ENCODE data around the gene B4GALNT4. TPM values are rescaled to one million over a fixed set of nuclear protein-coding genes. Genes with fewer than 3 reads are reported as not detected.

The B4GALNT4 gene
- total and polyA plus RNA-seq, 2 donors from 2014 or later: 0.82 to 1.4 TPM

- FAIRE-seq: no peak
- DNase-seq: peak in 1 of 5 donors; percentile 80
- TF ChIP-seq, protein P1, sequence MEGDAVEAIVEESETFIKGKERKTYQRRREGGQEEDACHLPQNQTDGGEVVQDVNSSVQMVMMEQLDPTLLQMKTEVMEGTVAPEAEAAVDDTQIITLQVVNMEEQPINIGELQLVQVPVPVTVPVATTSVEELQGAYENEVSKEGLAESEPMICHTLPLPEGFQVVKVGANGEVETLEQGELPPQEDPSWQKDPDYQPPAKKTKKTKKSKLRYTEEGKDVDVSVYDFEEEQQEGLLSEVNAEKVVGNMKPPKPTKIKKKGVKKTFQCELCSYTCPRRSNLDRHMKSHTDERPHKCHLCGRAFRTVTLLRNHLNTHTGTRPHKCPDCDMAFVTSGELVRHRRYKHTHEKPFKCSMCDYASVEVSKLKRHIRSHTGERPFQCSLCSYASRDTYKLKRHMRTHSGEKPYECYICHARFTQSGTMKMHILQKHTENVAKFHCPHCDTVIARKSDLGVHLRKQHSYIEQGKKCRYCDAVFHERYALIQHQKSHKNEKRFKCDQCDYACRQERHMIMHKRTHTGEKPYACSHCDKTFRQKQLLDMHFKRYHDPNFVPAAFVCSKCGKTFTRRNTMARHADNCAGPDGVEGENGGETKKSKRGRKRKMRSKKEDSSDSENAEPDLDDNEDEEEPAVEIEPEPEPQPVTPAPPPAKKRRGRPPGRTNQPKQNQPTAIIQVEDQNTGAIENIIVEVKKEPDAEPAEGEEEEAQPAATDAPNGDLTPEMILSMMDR (IDR thresholded peaks at IDR 0.05; ENCODE audit: borderline replicate concordance, extremely low read depth, insufficient read depth): no peak
- no peak overlapping the region for H3K27ac ChIP-seq (ENCODE audit: low read depth in 2 of 2, low read length in 2 of 2)
- peaks cover 0 to 17% (median 3%) of the 10 kb centered on the region in 3 donors for H3K4me1 ChIP-seq (ENCODE audit: control insufficient read depth in 2 of 3, insufficient read depth in 2 of 3, low read depth in 1 of 3, low read length in 3 of 3)
- H3K9ac ChIP-seq (ENCODE audit: low read length in 3 of 3): no peak overlapping the region
- no peak overlapping the region for H3K4me3 ChIP-seq (ENCODE audit: low read length in 3 of 3)
- intact Hi-C loops (cut with DNase I): no loop called here
- no peaks in the 10 kb centered on the region for H3K9me3 ChIP-seq (ENCODE audit: control insufficient read depth in 2 of 3, insufficient read depth in 1 of 3, low read length in 3 of 3)
- no peaks in the 10 kb centered on the region for H3K36me3 ChIP-seq (ENCODE audit: control insufficient read depth in 2 of 3, insufficient read depth in 3 of 3, low read length in 3 of 3)
- no peaks in the 10 kb centered on the region for H3K27me3 ChIP-seq (ENCODE audit: control insufficient read depth, insufficient read depth, low read length)
Measured at GRCh38 chr11:403761-404431, 34.6 kb downstream of the B4GALNT4 start.

GRCh38 chr11:404551-405264 is 35.4 kb downstream of the B4GALNT4 start:
- Histone ChIP-seq H3K27ac (ENCODE audit: low read depth in 2 of 2, low read length in 2 of 2) (no peak overlapping the region), H3K4me1 (ENCODE audit: control insufficient read depth in 2 of 3, insufficient read depth in 2 of 3, low read depth in 1 of 3, low read length in 3 of 3) (peaks cover 0 to 23% (median 7%) of the 10 kb centered on the region in 3 donors), H3K9me3 (ENCODE audit: control insufficient read depth in 2 of 3, insufficient read depth in 1 of 3, low read length in 3 of 3) (no peaks in the 10 kb centered on the region), H3K27me3 (ENCODE audit: control insufficient read depth, insufficient read depth, low read length) (no peaks in the 10 kb centered on the region), H3K4me3 (ENCODE audit: low read length in 3 of 3) (no peak overlapping the region), H3K9ac (ENCODE audit: low read length in 3 of 3) (no peak overlapping the region), H3K36me3 (ENCODE audit: control insufficient read depth in 2 of 3, insufficient read depth in 3 of 3, low read length in 3 of 3) (no peaks in the 10 kb centered on the region)
- FAIRE-seq (no peak), DNase-seq (peak in 2 of 5 donors; percentile 45 to 75)
- TF ChIP-seq, protein P1 (IDR thresholded peaks at IDR 0.05; ENCODE audit: borderline replicate concordance, extremely low read depth, insufficient read depth): no peak
- intact Hi-C loops (cut with DNase I): no loop called here

GRCh38 chr11:405323-405953 is 36.1 kb downstream of the B4GALNT4 start:
- Histone ChIP-seq H3K4me3 (ENCODE audit: low read length in 3 of 3) (peak overlapping the region in 1 of 3 donors; percentile 61), H3K4me1 (ENCODE audit: control insufficient read depth in 2 of 3, insufficient read depth in 2 of 3, low read depth in 1 of 3, low read length in 3 of 3) (peaks cover 0 to 26% (median 10%) of the 10 kb centered on the region in 3 donors), H3K27me3 (ENCODE audit: control insufficient read depth, insufficient read depth, low read length) (no peaks in the 10 kb centered on the region), H3K9me3 (ENCODE audit: control insufficient read depth in 2 of 3, insufficient read depth in 1 of 3, low read length in 3 of 3) (no peaks in the 10 kb centered on the region), H3K9ac (ENCODE audit: low read length in 3 of 3) (no peak overlapping the region), H3K27ac (ENCODE audit: low read depth in 2 of 2, low read length in 2 of 2) (no peak overlapping the region), H3K36me3 (ENCODE audit: control insufficient read depth in 2 of 3, insufficient read depth in 3 of 3, low read length in 3 of 3) (no peaks in the 10 kb centered on the region)
- intact Hi-C loops (cut with DNase I): no loop called here
- FAIRE-seq: no peak
- DNase-seq: peak in 1 of 5 donors; percentile 78
- TF ChIP-seq, protein P1 (IDR thresholded peaks at IDR 0.05; ENCODE audit: borderline replicate concordance, extremely low read depth, insufficient read depth): no peak
